HG03354 (cell line): ENCODE measurements around the gene CALCA.
"Not testable (repeated sequence)": the region's sequence is repeated elsewhere in the genome, so short reads cannot be mapped to it uniquely, and the experiment has no call there.

Experiments used
- ATAC-seq: cut with Tn5 transposase; IDR thresholded peaks from one replicate; pipeline ENCODE4 v1.9.1; 2021; ENCODE audit warnings: mild to moderate bottlenecking; ENCODE audit not compliant: unreplicated experiment, poor library complexity, severe bottlenecking

CALCA gene, protein sequence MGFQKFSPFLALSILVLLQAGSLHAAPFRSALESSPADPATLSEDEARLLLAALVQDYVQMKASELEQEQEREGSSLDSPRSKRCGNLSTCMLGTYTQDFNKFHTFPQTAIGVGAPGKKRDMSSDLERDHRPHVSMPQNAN

DNA sequence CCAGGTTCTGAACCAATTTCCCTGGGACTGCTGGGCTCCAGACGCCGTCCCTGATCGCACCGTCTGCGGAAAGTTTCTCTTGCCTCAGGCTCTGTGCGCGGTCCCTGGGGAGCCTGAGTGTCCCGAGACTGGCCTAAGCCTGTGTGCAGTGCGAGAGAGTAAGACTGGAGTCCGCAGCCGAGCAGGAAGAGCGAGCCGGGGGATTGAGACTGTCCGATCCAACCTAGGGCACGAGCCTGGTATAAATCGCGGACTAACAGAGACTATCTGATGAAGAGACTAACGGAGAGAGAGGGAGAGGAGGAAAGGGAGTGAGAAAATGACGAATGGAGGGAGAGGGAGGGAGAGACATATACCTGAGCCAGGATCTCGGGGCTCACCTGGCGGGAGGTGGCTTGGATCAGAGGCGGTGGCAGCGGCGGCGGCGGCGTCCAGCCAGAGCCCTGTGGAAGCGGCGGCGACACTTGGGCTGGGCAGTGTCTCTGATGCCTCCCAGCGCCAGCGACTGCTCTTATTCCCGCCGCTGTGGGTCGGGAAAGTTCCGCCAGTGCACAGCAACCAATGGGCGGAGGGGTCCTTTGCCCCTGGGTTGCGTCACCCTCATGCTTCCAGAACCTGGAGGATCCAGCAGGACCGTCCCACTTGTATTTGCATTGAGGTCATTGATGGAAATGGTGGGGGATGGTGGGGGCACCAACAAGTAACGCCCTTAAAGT lies at the start of gene CALCA:
Gene CALCA (minus strand): TSS at position 487 of the 716 bp plus-strand sequence. CDS start 1,159 bp downstream, outside the sequence.
- ATAC-seq: no peak

DNA sequence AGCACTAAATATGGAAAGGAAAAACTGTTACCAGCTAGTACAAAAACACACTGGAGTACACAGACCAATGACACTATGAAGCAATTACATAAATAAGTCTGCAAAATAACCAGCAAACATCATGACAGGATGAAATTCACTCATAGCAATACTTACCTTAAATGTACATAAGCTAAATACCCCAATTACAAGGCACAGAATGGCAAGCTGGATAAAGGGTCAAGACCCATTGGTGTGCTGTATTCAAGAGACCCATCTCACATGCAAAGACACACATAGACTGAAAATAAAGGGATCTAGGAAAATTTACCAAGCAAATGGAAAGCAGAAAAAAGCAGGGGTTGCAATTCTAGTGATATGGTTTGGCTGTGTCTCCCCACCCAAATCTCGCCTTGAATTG lies 44.0 kb upstream of the CALCA start:
- ATAC-seq: no peak

DNA sequence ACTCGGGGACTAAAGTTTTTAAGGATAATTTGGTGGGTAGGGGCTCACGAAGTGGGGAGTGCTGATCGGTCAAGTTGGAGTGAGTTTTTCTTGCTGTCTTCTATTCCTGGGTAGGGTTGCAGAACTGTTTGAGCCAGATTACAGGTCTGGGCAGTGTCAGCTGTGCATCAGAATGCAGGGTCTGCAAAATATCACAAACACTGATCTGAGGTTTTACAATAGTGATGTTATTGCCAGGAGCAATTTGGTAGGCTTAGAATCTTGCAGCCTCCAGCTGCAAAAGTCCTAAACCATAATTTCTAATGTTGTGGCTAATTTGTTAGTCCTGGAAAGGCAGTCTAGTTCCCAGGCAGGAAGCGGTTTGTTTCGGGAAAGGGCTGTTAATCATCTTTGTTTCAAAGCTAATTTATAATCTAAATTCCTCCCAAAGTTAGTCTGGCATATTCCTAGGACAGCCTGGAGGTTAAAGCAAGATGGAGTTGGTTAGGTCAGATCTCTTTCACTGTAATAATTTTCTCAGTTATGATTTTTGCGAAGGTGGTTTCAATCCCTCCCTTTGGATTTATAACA lies 39.7 kb upstream of the CALCA start:
- ATAC-seq: no peak

DNA sequence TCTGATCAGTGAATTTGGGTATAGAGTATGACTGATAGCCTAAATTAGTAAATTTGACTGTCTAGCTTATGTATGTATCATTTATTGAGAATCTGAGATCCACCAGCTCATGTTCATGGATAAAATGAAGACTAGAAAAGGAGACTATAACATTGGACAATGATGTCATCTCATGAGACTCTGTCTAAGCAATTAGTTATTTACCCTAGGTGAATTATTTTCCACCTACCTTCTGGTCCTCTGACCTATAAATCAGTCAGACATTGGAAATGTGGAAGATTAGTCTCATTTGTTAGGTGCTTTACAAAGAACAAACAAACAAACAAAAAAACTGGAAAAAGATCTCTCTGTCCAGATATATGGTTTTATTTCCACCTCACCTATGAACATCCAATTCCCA lies 38.7 kb upstream of the CALCA start:
- ATAC-seq: no peak

DNA sequence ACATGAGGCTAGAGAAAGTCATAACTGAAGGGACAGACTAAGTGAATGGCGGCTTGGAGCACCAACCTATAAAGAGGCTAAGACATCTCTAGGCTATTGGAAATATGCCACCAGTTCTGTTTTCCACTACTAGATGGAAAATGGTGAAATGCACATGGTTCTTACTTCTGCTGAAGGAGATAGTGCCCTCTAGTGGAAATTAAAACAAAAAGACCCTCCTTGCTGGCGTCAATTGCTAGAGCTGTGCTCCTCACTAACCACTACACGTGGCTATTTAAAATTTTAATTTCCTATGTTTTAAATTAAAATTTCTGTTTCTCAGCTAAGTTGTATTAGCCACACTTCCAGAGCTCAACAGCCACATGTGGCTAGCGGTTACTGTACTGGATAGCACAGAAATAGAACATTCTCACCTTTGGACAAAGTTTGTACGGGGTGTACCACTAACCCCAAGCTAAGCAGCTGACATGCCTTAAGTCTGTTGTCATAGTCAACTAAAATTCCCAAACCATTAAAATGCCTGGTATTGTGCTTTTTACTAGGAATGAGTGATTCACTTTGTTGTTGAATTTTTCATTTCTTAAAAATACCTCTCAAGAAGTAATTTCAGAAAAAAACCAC lies 34.1 kb upstream of the CALCA start:
- peak; percentile 79 for ATAC-seq

DNA sequence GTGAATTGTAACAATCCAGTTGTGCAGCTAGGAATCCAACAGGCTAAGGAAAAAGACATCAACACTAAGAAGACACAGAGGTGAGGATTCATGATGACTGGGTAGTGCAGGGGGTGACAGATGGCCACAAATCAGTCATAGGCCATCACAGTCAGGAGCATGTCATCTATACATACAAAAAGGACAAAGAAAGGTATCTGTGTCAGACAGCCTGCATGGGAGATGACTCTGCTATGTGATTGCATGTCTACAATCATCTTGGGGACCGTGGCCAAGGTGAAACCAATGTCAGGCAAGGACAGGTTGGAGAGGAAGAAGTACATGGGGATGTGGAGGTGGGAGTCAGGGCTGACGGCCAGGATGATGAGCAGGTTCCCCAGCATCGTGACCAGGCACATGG lies 16.0 kb upstream of the CALCA start:
- not testable (repeated sequence) for ATAC-seq

DNA sequence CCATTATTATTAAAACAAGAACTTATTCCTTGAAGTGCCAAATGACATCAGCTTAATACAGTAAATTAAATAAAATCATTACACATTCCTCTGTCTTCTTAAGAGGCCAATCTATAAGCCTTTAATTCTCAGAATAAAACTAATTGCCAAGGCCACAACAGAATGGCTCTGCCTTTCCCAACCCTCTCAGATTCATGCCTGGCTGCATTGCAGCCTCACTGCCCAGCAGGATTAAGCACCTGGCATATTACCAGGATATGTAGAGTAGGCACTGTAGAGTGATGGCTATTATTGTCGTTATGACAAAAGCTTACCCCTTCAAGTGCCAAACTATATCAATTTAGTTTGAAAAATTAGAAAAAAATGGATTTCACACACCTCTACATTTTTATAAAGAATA lies 9.4 kb upstream of the CALCA start:
- no peak for ATAC-seq

DNA sequence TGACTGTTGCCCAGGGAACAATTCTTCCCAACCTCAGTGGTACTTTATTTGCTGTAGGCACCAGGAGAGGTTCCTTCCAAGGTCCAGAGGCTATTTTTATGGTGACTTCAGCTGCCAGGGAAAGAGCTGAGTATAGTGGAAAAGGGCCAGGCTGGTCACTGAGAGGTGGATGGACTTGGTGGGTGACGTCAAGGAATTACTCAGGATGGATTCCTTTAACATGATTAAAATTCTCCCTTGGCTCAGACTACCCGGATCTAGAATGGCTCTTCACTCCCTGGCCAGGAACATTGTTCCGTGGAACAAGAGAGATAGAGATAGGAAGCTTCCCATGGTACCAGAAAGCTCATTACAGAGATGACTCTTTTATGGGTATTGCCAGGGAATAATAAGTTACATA lies 8.7 kb upstream of the CALCA start:
- ATAC-seq: no peak

DNA sequence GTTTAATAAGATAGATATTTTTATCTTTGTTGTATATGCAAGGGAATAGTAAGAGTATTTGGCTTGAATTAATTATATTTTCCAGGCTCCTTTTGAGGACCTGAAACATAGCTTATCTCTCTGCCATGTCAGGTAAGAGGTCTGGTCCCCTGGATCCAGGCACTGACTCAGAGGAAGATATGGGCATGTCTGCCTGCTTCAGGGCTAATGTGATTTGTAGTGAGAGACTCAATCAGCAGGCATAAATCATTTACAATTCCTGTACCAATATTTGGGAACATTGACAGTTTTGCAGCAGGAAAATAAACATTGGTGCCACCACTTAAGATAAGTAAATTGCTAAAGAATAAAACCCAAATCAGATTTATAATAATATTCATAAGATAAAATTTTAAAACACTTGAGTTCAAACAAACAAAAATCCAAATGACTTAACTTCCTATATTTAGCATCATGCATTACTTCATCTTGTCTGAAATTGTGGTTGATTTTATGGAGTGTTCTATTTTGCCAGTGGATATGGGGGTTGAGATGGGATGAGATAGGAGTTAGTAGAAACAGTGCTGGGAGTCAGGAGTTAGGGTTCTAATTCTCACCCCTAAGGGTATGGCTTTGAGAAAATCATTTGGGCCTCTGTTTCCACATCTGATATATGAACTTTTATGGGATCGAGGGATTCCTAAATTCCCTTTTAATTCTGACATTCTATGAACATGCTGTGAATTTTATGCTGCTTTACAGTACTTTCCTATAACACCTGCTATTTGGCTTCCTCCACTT lies 5.1 kb upstream of the CALCA start:
- no peak for ATAC-seq

DNA sequence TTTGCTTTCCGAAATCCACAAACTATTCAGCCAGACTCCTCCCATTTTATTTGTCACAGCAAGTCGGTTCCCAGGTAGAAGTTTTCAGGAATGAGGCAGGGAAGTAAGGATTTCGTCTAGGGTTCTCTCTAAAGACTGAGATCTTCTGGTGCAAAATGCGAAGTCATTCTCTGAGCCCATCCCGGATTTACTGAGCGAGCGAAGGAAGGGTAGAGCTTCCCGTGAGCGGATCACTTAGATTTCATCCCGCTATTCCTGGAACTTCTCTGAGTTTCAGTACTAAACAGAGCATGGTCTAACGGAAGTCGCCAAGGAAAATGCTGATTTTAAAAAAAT lies 3.1 kb upstream of the CALCA start:
- ATAC-seq: no peak

DNA sequence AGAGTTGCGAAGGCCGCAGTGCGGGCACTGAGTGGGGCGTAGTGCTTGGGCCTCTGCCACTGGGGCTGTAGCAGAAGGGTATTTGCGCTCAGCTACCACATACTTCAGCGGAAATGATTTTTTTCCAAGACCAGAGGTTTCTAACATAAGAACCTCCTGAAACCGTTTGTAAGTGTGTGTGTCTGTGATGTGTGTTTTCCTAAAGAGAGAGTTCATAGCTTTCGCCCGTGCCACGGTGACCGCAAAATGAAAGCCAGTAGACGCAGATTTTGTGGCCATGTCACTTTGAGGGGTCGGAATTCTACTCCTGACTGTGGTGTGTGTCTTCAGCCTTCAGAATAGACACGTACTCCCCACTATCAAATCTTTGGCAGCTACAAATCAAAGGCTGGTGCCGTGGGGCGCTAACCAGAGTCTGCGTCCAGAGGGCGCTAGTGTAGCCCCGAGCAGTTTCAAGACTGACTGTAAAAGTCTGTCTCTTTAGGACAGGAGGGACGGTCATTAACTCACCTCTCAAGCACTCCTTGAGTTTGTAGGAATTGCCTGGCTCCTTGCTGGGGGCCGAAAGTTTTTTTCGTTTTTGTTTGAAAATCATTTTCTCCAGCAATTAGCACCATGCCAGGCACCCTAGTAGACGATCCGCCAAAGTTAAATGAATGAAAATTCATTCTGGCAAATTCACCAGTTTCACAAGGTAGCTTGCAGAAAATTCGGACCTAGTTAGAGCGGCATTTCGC lies 2.5 kb upstream of the CALCA start:
- ATAC-seq: peak; percentile 54

DNA sequence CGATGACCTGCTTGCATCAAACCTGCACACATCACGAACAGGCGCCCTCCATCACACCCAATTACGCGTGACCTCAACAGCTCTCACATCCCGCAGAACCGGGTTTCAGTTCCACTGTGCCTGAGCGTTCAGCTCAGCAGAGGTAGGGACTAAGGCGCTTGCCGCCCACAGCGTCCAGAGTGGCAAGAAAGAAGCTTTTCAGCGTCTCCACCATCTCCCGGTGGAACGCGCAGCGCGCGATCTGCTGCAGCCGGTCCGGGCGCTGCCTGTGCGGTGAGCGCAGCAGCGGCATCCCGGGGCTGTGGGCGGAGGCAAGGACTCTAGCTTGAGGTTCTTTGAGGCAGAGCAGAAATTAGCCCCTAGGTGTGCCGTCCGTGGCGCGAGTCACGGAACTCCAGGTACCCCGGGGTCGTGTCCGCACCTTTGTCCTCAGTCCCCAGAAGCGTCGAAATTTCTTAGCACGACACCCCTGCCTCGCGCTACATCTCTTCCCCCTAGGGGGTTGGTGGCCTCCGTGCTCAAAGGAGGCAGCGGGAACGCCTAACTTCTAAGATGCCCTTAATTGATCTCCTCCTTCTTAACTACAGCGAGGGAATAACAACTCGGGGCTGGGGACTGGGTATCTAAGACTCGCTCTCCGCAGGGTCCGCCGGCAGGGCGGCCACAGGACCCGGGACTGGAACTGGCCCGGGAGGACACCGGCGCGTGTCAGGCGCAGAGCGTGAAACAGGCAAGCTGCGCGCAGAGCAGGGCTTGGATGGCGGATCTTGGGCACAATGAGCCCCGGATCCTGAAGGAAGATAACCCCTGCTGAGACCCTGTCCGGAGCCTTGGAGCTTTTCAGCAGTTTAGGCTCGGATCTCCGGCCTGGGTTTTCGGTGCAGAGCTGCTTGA lies 1.7 kb upstream of the CALCA start:
- ATAC-seq: peak; percentile 56

DNA sequence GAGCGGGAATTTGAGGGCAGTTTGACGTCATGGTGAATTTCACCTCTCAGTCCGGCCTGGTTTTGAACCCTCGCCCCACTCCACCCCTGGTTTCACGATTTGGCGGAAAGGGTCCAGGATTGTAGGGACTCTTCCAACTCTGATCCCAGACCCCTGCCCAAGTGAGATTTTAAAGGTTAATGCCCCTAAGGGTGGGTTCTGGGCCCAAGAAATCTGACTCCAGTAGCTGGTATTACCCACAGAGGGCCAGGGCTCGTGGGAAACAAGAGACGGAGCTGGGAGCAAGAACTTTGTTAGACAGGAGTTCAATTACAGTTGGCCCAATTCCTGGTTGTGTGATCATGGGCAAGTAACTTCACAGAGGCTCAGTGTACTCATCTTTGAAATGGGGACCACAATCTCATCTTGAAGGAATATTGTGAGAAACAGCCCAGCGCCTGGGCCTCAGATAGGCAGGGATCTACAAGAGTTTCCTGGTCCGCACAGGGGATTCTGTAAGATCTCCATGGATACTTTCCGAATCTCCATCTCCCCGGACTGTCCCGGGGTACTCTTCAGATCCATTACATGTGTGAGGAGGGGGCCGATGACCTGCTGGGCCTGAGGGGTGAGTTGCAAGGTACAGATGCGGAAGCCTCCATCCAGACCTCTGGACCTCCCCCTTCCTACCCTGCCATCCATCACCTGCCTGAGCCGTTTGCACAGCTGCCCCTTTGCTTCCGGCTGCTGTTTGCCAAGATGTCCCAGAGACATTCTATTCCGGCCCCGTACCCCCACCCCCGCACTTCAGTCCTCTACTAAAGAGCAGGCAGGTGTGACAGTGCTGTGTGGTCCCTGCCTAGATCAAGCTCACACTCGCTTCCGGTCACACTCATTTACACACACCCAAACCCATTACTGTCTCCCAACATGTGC lies 687 bp upstream of the CALCA start:
- no peak for ATAC-seq

DNA sequence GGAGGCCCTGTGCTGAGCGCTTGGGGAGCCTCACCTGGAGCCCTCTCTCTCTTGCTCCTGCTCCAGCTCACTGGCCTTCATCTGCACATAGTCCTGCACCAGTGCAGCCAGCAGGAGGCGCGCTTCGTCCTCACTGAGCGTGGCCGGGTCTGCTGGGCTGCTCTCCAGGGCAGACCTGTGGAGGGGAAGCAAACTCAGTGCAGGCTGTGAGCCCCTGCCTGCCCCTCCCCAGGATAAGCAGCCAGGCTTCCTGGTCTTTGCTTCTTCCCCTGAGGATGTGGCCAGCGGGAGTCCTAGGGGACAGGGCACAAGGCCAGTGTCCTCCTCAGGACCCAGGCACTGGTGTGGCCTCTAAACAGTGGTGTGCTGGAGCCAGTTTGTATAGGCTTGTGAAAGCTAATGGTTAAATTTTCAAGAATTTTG lies 2.2 kb downstream of the CALCA start:
- peak; percentile 63 for ATAC-seq

DNA sequence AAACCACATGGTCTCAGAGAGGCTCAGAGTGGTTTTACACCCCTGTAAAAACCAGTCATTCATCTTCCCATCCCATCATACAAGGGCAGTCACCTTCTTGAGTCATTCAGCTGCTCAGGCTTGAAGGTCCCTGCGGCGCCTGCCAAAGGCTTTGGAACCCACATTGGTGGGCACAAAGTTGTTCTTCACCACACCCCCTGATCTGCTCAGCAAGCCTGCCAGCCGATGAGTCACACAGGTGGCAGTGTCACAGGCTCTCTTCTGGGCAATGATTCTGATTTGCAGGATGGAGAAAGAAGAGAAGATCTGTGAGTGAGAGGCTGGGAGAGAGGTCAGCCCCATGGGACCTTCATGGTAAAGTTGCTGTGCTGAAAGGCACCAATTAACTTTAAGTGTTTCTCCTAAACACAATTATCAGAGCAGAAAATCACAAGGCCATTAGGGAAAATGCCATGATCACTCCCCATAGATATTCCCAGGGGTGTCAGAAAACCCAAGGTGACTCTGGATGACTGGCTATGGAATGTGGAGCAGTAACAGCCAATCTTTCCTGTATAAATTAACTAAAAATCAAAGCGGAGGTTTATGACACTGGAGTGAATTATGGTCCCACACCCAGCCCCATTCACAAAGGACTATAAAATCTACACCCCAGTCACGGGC lies 4.4 kb downstream of the CALCA start:
- no peak for ATAC-seq

DNA sequence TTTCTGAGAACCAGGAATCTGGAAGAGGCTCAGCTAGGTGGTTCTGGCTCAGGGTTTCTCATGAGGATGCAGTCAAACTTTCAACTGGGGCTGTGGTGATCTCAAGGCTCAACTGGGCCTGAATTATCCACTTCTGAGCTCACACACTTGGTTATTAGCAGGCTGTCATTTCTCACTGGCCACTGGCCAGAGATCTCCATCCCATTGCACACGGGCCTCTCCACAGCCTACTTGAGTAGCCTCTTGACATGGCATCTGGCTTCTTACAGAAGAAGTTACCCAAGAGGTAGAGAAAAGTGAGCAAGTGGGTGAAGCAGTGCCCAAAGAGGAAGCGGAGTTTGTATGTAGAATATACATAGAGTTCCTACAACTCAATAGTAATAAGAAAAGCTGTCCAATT lies 16.0 kb downstream of the CALCA start:
- ATAC-seq: no peak

DNA sequence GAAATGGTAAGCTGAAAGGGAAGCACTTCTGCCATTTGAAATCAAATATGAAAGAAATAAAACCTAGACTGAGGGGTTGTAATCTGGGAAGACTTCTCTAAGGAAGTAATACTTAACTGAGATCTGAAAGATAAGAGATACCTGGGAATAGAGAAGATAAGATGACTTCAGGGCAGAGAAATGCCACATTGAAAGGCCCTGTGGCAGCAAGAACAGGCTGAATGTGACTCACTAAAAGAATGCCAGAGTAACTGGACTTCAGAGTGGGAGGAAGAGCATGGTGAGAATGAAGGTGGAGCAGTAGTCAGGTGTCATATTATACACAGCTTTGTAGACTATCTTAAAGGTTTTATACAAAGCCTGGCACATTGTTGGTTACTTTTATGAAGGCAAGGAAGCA lies 17.6 kb downstream of the CALCA start:
- no peak for ATAC-seq
